CD14-positive monocyte (primary cell): ENCODE data around the gene ABCA2. TPM values are rescaled to one million over a fixed set of nuclear protein-coding genes. Genes with fewer than 3 reads are reported as not detected.

Experiments
- DNase-seq, 3 donors: peaks; one replicate each; pipeline ENCODE4 v3.0.0-alpha.2; 2011 to 2022
- H2AFZ ChIP-seq: 2 replicates; pipeline ENCODE4 v1.6.0; 2012; ENCODE audit warnings: mild to moderate bottlenecking, low read depth, low read length, inconsistent platforms; ENCODE audit not compliant: insufficient read depth, poor library complexity, severe bottlenecking
- H3K27ac ChIP-seq, 2 donors: 1 replicate in 1 of 2; 2 replicates in 1 of 2; pipeline ENCODE4 v1.5.1; 2012 to 2013; ENCODE audit warnings: low read length in 2 of 2, control low read depth in 1 of 2, inconsistent platforms in 1 of 2, low read depth in 1 of 2, mild to moderate bottlenecking in 1 of 2
- H3K27me3 ChIP-seq, 2 donors: one replicate each; pipeline versions ENCODE4 v1.6.0 to v1.6.1; 2011 to 2013; ENCODE audit warnings: low read length in 2 of 2; ENCODE audit not compliant: control insufficient read depth in 2 of 2, insufficient read depth in 2 of 2
- H3K36me3 ChIP-seq, 2 donors: replicated peaks in 1 of 2; 1 replicate in 1 of 2; 2 replicates in 1 of 2; pipeline versions ENCODE4 v1.5.1 to v1.6.1; 2012 to 2013; ENCODE audit warnings: low read length in 2 of 2, control low read depth in 1 of 2, inconsistent platforms in 1 of 2, mild to moderate bottlenecking in 1 of 2; ENCODE audit not compliant: insufficient read depth in 2 of 2, control insufficient read depth in 1 of 2
- H3K4me1 ChIP-seq, 2 donors: 1 replicate in 1 of 2; 2 replicates in 1 of 2; pipeline versions ENCODE4 v1.5.1 to v1.6.1; 2012 to 2013; ENCODE audit warnings: low read length in 2 of 2, control low read depth in 1 of 2, inconsistent platforms in 1 of 2, mild to moderate bottlenecking in 1 of 2, moderate library complexity in 1 of 2; ENCODE audit not compliant: insufficient read depth in 2 of 2, control insufficient read depth in 1 of 2
- H3K4me2 ChIP-seq: replicated peaks from 2 replicates; pipeline ENCODE3; 2012; ENCODE audit warnings: low read length, moderate library complexity, mild to moderate bottlenecking; ENCODE audit not compliant: poor library complexity, severe bottlenecking; ENCODE audit errors: extremely low read depth
- H3K4me3 ChIP-seq, 3 experiments: fragments of 200-600 bp in 1 of 3; sonication (generic) in 1 of 3; replicated peaks in 1 of 3; 1 replicate in 2 of 3; 2 replicates in 1 of 3; pipeline ENCODE4 v1.5.1; 2011 to 2013; ENCODE audit warnings: low read length in 3 of 3, mild to moderate bottlenecking in 3 of 3, control low read depth in 2 of 3, low read depth in 2 of 3, inconsistent platforms in 1 of 3, moderate library complexity in 1 of 3
- H3K79me2 ChIP-seq: 2 replicates; pipeline ENCODE4 v1.6.0; 2012; ENCODE audit warnings: mild to moderate bottlenecking, control low read depth, inconsistent platforms, low read length, moderate library complexity; ENCODE audit not compliant: insufficient read depth
- H3K9ac ChIP-seq: 2 replicates; pipeline ENCODE4 v1.6.0; 2017; ENCODE audit warnings: low read length, mild to moderate bottlenecking; ENCODE audit not compliant: insufficient read depth, poor library complexity, severe bottlenecking
- H3K9me3 ChIP-seq, 2 donors: replicated peaks in 1 of 2; 1 replicate in 1 of 2; 2 replicates in 1 of 2; pipeline versions ENCODE4 v1.5.1 to v1.6.1; 2012 to 2013; ENCODE audit warnings: low read length in 2 of 2, control low read depth in 1 of 2; ENCODE audit not compliant: control insufficient read depth in 1 of 2, insufficient read depth in 1 of 2
- H4K20me1 ChIP-seq: 2 replicates; pipeline ENCODE4 v1.6.0; 2012; ENCODE audit warnings: mild to moderate bottlenecking, low read length, control low read depth, moderate library complexity; ENCODE audit not compliant: insufficient read depth
- H3K27ac Mint-ChIP-seq, 7 donors: one replicate each; pipeline ENCODE4 v1.8.0; 2020; ENCODE audit warnings: mild to moderate bottlenecking in 7 of 7, mixed read lengths in 7 of 7, moderate library complexity in 6 of 7, inconsistent platforms in 2 of 7
- H3K27me3 Mint-ChIP-seq, 3 donors: one replicate each; pipeline ENCODE4 v1.8.0; 2021 to 2022; ENCODE audit warnings: low read depth in 3 of 3, mild to moderate bottlenecking in 3 of 3, mixed read lengths in 3 of 3, moderate library complexity in 3 of 3, inconsistent platforms in 1 of 3
- H3K36me3 Mint-ChIP-seq, 2 donors: one replicate each; pipeline ENCODE4 v1.8.0; 2020; ENCODE audit warnings: mixed read lengths in 2 of 2, inconsistent platforms in 1 of 2, mild to moderate bottlenecking in 1 of 2
- H3K4me1 Mint-ChIP-seq: one replicate; pipeline ENCODE4 v1.8.0; 2020; ENCODE audit warnings: mild to moderate bottlenecking, mixed read lengths
- H3K4me3 Mint-ChIP-seq, 2 donors: one replicate each; pipeline ENCODE4 v1.8.0; 2020; ENCODE audit warnings: mild to moderate bottlenecking in 2 of 2, mixed read lengths in 2 of 2, moderate library complexity in 1 of 2
- H3K9me3 Mint-ChIP-seq, 7 donors: one replicate each; pipeline ENCODE4 v1.8.0; 2020 to 2022; ENCODE audit warnings: mixed read lengths in 7 of 7, mild to moderate bottlenecking in 6 of 7, moderate library complexity in 6 of 7, inconsistent platforms in 2 of 7
- CTCF ChIP-seq: fragments of 200-600 bp; IDR thresholded peaks from one replicate; pipeline ENCODE4 v1.8.0; 2022; ENCODE audit warnings: antibody characterized with exemption, mild to moderate bottlenecking
- WGBS: methylation state at CpG from one replicate; pipeline ENCODE4 v1.1.5; 2013; ENCODE audit warnings: missing lambda C conversion rate; ENCODE audit not compliant: insufficient coverage; 5-methylcytosine and 5-hydroxymethylcytosine counted together
- intact Hi-C, 2 donors: fragments of 100-400 bp; cut with micrococcal nuclease; formaldehyde crosslinking; loops; one replicate each; pipeline versions ENCODE4 v1.15.0 to v1.15.1; 2023
- polyA plus RNA-seq, 3 donors: library from polyadenylated mRNA; depleted of rRNA in 1 of 3; unstranded in 2 of 3; stranded (reverse) in 1 of 3; fragments of 300-500 nt in 2 of 3; fragments of >200 nt in 1 of 3; fragmentation: Illumina TruSeq in 2 of 3; gene quantifications; 1 replicate in 2 of 3; 2 replicates in 1 of 3; pipeline ENCODE4 v1.2.3, GENCODE V29; 2012 to 2021

The ABCA2 gene
- polyA plus RNA-seq, 3 donors: 0.18 to 30.7 (median 0.40) TPM

DNA sequence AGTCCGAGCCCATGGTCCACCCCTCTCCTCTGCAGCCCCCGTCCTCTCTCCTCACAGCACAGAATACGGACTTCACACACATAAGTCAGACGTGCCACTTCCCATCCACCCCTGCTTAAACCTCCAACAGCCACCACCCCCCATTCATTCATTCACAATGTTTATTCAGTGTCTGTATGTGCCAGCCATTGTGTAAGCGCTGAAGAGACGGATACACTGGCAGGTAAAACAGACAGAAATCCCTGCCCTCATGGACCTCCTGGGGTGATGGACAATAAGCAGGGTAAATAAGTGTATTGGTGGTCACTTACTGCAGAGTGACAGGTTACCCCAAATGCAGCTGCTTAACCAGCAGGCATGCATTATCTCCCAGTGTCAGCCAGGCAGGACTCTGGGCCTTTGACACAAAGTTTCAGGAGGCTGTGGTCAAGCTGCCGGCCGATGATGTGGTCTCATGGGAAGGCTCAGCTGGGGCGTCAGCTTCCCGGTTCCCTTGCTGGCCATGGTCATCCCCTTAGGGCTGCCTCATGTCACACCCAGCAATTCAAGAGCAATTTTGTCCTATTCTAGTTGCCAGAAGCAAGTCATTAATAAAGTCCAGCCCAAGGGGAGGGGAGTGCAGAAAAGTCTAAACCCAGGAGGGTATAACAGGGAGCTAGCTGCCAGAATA, 37.7 kb downstream of the ABCA2 start:
- H3K79me2 ChIP-seq: peaks cover 20% of the 10 kb centered on the region
- H2AFZ ChIP-seq: no peak overlapping the region
- H3K27me3 Mint-ChIP-seq: peaks cover 35 to 55% (median 51%) of the 10 kb centered on the region in 3 donors
- no peak for TF ChIP-seq CTCF
- H3K36me3 Mint-ChIP-seq: peaks cover 10% of the 10 kb centered on the region in 2 donors
- H3K4me3 ChIP-seq: no peak overlapping the region
- H3K27ac Mint-ChIP-seq: peak overlapping the region in 3 of 7 donors; percentile 22 to 90 (median 28)
- H3K4me3 Mint-ChIP-seq: no peak overlapping the region
- peaks cover 6 to 9% of the 10 kb centered on the region in 2 donors for H3K36me3 ChIP-seq
- peaks cover 29% of the 10 kb centered on the region for H3K4me1 Mint-ChIP-seq
- WGBS: 95% methylated on average over 9 of the region's 10 CpGs
- intact Hi-C loops: loop anchor here in 1 of 2 donors (5.0 kb wide), 1 partner anchor 42 kb away; the partner anchor contains the start of gene FUT7
- no peak overlapping the region for H3K9ac ChIP-seq
- no peaks in the 10 kb centered on the region for H3K9me3 ChIP-seq
- H3K9me3 Mint-ChIP-seq: peaks cover 0 to 17% (median 0%) of the 10 kb centered on the region in 7 donors
- H3K27ac ChIP-seq: no peak overlapping the region
- no peak for DNase-seq
- peaks cover 6 to 36% of the 10 kb centered on the region in 2 donors for H3K27me3 ChIP-seq
- peaks cover 24% of the 10 kb centered on the region for H4K20me1 ChIP-seq
- peaks cover 25 to 39% of the 10 kb centered on the region in 2 donors for H3K4me1 ChIP-seq
- H3K4me2 ChIP-seq: no peak overlapping the region

GRCh38 chr9:136988872-136989271, 39.2 kb downstream of the ABCA2 start:
- Histone ChIP-seq H3K79me2 (peaks cover 15% of the 10 kb centered on the region), H3K36me3 (peaks cover 0 to 6% of the 10 kb centered on the region in 2 donors), H2AFZ (no peak overlapping the region), H3K4me1 (peaks cover 23 to 28% of the 10 kb centered on the region in 2 donors), H3K27ac (no peak overlapping the region), H3K9ac (no peak overlapping the region), H3K27me3 (peaks cover 19 to 39% of the 10 kb centered on the region in 2 donors), H3K4me3 (no peak overlapping the region), H3K4me2 (no peak overlapping the region), H3K9me3 (no peaks in the 10 kb centered on the region), H4K20me1 (peaks cover 13% of the 10 kb centered on the region)
- Mint-ChIP-seq H3K4me1 (peaks cover 27% of the 10 kb centered on the region), H3K27me3 (peaks cover 42 to 56% (median 53%) of the 10 kb centered on the region in 3 donors), H3K4me3 (no peak overlapping the region), H3K36me3 (peaks cover 6 to 9% of the 10 kb centered on the region in 2 donors), H3K27ac (no peak overlapping the region), H3K9me3 (peaks cover 0 to 12% (median 0%) of the 10 kb centered on the region in 7 donors)
- no peak for DNase-seq
- 100% methylated on average over 3 of the region's 4 CpGs for WGBS
- intact Hi-C loops: no loop called here
- TF ChIP-seq CTCF: no peak
